Tongue (tissue), 2 donors: Measurements from ENCODE around the gene C18orf32. TPM values are rescaled to one million over a fixed set of nuclear protein-coding genes. Genes with fewer than 3 reads are reported as not detected.
A peak's percentile ranks its signal among the peaks of the same experiment; 100 is the strongest.
"Not testable (repeated sequence)": the region's sequence is repeated elsewhere in the genome, so short reads cannot be mapped to it uniquely, and the experiment has no call there.

Experiments used
- DNase-seq: peaks from one replicate; pipeline ENCODE4 v3.0.0-alpha.2; 2015
- total RNA-seq: library from RNA; depleted of rRNA; stranded (reverse); fragments of >200 nt; gene quantifications from one replicate; pipeline ENCODE4 v1.2.3, GENCODE V29; 2014

C18orf32 gene
- total RNA-seq, 1 donor from 2014 or later: 20.9 TPM

DNA sequence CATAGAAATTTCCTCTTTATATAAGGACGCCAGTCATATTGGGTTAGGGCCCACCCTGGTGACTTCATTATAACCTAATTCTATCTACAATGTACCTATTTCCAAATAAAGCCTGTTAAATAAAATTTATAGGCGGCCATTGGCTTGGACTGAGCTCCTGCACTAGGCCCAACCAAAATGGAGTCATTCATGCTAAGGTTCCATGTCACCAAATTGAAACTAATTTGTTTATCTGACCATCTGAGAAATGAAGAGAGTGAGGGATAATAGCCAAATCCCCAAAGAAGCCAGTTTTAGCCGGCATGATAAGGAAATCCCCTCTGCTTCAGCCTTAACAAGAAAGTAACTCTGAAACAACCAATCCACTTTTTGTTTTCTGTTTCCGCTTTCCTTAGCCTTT is 19.4 kb downstream of the C18orf32 start:
- DNase-seq: no peak

DNA sequence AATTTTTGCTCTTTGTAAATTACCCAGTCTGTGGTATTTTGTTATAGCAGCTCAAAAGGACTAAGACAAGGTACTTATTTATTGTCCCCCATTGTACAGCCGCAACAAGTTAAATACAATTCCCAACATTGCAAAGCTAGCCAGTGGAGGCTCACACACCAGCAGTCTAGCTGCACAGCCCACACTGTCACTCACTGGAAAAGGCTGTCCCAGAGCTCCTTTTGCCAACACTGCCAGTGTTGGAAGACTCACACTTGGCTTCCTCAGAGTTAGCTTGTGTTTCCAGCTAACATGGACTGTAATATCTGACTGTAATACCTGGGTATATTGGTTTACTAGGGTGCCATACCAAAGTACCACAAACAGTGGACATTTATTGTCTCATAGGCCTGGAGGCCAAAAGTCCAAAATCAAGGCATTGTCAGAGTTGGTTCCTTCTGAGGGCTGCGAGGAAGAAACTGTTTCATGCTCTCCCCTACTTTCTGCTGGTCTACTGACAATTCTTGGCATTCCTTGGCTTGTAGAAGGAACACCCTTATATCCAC is 19.9 kb downstream of the C18orf32 start:
- no peak for DNase-seq

- no peak for DNase-seq
Measured at GRCh38 chr18:49464718-49465598, 22.1 kb downstream of the C18orf32 start.

DNA sequence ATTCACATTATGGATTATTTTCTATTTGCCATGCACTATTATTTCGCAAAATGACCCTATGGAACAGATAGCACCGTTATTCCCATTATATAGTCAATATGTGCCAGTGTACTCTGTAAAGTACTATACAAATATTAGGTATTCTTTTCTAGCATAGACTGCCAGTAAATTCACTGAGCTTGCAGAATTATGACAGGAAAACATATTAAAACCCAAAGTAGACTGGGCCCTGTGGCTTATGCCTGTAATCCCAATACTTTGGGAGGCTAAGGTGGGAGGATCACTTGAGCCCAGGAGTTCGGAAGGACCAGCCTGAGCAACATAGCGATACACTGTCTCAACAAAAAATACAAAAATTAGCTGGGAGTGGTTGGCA is 25.4 kb downstream of the C18orf32 start:
- no peak for DNase-seq

DNA sequence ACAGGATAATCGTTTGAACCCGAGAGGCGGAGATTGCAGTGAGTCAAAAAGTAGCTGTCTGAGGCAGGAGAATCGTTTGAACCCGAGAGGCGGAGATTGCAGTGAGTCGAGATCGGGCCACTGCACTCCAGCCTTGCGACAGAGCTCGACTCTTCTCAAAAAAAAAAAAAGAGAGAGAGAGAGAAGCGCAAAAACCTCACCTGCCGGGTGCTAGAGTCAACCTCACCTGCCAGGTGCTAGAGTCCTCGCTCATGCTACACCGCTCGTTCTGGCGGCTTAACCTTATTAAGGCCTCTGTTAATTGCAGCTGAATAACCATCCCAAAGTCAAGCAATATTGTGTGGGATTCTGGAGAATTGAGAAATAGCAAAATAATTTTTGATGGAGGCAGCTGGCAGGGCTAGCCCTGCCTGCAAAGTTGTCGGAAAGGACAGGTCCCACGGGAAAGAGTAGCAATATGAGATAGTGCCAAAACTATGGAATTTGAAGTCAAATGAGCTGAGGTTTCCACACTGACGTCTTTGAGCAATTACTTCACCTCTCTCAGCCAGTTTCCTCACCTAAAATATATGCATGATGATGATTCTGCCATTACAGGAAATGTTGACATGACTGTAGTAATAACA is 25.9 kb downstream of the C18orf32 start:
- peak; percentile 14 for DNase-seq

- no peak for DNase-seq
Measured at GRCh38 chr18:49459404-49460171, 27.4 kb downstream of the C18orf32 start.

DNA sequence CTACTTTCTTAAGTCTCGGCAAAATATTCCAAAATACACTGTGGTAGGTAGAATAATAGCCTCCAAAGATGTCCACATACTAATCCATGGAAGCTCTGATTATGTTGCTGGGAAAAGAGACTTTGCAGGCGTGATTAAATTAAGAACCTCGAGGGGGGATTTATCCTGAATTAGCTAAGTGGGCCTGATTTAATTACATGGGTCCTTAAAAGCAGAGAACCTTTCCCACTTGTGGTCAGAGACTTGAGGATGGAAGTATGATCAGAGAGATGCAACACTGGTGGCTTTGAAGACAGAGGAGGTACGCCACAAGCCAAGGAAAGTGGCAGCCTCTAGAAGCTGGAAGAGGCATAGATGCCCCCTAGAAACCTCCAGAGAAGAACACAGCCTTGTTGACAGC is 29.4 kb downstream of the C18orf32 start:
- no peak for DNase-seq

GRCh38 chr18:49456794-49457193 is 30.2 kb downstream of the C18orf32 start:
- no peak for DNase-seq

DNA sequence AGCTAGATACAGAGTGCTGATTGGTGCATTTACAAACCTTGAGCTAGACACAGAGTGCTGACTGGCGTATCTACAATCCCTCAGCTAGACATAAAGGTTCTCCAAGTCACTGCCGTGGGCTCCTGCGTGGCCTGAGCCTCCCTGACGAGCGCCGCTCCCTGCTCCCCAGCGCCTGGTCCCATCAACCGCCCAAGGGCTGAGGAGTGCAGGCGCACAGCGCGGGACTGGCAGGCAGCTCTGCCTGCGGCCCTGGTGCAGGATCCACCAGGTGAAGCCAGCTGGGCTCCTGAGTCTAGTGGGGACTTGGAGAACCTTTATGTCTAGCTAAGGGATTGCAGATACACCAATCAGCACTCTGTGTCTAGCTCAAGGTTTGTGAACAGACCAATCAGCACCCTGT is 34.5 kb downstream of the C18orf32 start:
- not testable (repeated sequence) for DNase-seq

DNA sequence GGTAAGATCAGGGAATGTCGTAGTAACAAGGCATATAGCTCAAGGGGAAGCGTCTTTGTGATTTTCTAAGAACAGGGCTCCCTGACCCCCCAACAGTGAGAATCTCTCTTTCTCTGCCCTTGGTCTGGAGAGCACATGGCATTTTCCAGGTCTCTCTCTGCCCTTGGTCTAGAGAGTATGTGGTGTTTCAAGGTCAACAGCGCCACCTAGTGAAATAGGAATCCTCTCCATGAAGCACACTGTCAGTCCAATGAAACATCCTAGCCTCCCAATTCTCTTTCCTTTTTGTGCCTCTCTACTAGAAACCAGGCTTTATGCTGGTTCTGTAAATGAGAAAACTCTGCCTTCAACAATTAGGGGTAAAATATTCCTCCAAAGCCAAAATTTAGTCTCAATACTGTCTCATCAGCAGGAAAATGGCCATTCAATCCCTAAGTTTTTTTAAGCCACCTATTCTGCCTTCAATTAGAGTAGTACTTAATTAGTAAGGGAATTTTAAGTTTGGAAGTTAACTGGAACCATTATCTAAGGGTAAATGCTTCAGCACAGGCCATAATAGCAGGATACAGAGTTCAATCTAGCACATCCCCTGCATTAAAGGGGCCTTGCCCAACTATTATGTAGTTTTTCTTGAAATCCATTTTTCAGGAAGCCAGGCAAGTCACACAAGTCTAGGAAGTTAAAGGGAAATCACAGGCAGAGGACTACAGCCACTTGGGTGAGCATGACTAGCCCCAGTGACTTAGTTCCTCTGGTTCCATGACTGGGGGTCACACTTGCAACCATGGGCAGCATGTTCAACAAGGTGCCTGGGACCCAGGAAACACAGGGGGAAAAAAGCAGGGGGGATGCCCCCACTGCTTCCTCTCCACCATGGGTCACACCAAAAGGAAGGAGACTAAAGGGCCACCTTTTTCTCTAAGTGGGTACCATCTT is 39.0 kb downstream of the C18orf32 start:
- DNase-seq: no peak

DNA sequence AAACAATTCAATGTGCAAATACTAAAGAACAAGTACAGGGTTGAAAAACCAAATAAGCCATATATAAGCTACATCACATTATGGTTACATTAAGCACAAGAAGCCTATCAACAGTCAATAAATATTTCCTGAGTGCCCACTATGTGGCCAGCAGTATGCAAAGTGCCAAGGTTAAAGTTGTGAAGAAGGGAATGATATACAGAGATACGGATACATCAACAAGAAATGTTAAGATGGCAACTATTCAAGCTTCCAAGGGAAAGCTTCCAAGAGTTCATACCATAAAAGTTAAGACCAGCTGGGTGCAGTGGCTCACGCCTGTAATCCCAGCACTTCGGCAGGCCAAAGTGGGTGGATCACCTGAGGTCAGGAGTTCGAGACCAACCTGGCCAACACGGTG is 40.6 kb downstream of the C18orf32 start:
- no peak for DNase-seq

GRCh38 chr18:49444581-49444980 is 42.5 kb downstream of the C18orf32 start:
- DNase-seq: no peak

DNA sequence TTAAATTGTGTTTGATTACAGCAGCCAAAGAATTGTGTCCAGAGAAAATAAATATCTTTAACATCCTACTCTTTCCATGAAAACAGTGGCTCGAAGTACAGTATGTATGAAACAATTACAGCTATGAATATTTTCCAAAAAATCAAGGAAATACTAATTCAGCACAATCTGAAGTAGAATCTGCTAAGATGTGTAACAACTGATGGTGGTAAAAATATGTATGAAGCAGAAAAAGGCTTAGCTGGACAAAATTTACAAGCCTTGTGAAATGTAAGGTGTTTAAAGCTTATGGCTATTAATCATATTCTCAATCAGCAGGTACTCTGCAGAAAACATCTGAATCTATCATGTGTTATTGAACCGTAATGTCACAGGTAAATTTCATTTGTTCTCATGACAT is 43.2 kb downstream of the C18orf32 start:
- no peak for DNase-seq

DNA sequence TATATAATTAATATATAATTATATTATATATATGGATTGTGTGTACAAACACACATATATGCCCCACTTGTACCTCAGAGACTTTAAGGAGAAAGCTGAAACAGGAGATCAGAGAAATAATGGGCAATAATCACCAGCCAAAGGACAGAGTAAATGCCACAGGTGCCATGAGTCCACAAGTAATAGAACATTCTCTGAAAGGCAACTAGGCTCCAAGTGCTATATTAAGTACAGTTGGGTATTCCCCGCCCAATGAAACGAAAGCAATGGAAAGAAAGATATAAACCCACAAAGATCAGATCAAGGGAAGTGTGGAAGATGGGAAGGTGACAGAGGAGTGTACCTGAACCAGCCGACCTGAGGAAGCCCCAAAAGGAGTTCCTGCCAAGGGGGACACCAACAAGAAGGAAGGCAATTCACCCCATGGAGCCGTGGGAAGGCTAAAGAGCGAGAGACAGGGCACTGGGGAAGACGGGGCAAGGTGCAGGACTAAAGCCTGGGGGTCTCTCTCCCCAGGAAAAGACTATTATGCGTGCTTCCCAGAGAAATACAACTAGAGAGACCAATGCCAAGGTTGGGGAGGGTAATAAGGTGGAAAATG is 45.6 kb downstream of the C18orf32 start:
- DNase-seq: no peak

- DNase-seq: no peak
Measured at GRCh38 chr18:49435170-49435569, 51.9 kb downstream of the C18orf32 start.

DNA sequence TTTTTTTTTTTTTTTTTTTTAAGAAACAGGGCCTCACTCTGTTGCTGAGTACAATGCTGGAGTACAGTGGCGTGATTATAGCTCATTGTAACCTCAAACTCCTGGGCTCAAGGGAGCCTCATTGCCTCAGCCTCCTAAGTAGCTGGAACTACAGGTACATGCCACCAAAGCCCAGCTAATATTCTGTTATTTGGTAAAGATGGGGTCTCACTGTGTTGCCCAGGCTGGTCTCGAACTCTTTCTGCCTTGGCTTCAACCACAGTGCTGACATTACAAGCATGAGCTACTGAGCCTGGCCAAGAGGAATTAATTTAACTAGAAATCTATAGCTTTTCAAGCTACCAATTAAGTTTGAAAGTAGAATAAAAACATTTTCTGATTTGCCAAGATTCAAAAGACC is 54.4 kb downstream of the C18orf32 start:
- no peak for DNase-seq

DNA sequence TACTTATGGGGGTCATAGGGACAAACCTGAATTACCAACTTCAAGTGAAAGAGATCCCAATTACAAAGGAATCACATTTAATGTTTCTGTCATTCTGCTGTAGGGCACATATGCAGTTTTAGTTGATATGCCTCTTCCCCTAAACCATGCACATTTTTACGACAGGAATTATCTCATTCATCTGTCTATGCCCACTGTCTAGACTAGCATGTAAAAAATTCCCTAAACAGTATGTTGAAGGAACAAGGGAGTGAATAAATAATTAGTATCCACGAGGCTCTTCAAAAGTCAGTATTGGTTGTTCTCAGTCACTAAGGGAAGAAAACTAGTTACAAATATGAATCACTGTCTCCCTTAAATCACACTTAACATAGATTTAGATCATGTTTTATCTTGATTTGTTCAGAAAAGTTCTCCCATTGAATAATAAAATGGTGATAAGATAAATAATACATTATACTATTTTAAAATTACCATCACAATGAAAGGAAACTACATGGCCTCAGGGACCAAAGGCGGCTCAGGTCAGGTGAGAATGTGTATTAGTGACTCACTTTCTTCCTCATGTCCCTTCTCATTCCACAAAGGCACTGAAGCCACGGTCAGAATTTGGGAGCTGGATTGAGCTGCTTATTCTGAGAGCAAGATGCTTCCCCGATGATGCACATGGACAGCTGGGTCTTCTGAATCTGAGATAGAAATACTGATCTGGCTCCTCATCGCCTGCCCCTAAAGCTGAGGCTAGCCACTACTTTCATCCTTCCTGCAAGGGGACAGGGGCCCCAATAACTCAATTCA is 55.7 kb downstream of the C18orf32 start:
- peak; percentile 25 for DNase-seq
